Lower leg skin (tissue), 3 donors: ENCODE results near the gene PTBP1.

Experiments
- POLR2A ChIP-seq, 2 donors: fragments of 450-650 bp; IDR thresholded peaks; one replicate each; pipeline ENCODE4 v1.6.1; 2016 to 2017; ENCODE audit warnings: antibody characterized with exemption in 2 of 2, mild to moderate bottlenecking in 1 of 2, moderate library complexity in 1 of 2
- TF ChIP-seq, protein P1 (sequence below), 3 donors: fragments of 450-650 bp; IDR thresholded peaks; one replicate each; pipeline ENCODE4 v1.5.1; 2016; ENCODE audit warnings: antibody characterized with exemption in 3 of 3, mild to moderate bottlenecking in 3 of 3, moderate library complexity in 2 of 3

DNA sequence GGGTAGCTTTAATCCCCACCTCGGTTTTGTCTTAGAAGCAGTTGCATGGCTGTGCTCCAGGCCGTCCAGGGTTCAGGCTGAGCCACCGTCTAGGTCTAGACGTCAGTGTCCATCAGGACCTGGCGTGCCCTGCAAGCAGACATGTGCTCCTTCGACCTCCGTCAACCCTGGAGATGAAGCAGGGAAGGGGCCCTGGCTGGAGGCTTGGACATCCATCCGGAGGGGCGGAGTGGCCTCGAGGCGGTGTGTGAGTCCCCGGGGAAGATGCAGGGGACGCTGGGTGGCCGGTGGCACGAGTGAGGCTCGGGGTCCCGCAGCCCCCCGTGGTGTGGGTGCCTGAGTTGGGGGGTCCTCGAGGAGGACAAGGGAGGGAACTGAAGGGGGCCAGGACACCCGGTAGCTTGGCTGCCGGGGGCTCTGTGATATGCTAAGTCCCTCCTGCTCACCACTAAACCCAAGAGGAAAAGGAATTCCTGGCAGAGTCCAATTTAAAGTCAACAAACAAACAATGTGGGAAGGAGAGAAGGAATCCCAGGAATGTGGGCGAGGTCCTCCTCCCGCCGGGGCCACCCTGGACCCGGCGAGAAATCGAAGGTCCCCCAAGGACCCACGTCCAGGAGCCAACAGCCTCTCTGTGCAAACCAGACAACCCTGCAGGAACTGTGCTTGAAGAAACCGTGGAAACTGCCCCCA, 14.9 kb upstream of the PTBP1 start:
- TF ChIP-seq, protein P1, sequence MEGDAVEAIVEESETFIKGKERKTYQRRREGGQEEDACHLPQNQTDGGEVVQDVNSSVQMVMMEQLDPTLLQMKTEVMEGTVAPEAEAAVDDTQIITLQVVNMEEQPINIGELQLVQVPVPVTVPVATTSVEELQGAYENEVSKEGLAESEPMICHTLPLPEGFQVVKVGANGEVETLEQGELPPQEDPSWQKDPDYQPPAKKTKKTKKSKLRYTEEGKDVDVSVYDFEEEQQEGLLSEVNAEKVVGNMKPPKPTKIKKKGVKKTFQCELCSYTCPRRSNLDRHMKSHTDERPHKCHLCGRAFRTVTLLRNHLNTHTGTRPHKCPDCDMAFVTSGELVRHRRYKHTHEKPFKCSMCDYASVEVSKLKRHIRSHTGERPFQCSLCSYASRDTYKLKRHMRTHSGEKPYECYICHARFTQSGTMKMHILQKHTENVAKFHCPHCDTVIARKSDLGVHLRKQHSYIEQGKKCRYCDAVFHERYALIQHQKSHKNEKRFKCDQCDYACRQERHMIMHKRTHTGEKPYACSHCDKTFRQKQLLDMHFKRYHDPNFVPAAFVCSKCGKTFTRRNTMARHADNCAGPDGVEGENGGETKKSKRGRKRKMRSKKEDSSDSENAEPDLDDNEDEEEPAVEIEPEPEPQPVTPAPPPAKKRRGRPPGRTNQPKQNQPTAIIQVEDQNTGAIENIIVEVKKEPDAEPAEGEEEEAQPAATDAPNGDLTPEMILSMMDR (IDR thresholded peaks at IDR 0.05), result no peak
- TF ChIP-seq POLR2A (IDR thresholded peaks at IDR 0.05), result no peak
